ENCODE results near the gene CADM1.

Gene CADM1

DNA sequence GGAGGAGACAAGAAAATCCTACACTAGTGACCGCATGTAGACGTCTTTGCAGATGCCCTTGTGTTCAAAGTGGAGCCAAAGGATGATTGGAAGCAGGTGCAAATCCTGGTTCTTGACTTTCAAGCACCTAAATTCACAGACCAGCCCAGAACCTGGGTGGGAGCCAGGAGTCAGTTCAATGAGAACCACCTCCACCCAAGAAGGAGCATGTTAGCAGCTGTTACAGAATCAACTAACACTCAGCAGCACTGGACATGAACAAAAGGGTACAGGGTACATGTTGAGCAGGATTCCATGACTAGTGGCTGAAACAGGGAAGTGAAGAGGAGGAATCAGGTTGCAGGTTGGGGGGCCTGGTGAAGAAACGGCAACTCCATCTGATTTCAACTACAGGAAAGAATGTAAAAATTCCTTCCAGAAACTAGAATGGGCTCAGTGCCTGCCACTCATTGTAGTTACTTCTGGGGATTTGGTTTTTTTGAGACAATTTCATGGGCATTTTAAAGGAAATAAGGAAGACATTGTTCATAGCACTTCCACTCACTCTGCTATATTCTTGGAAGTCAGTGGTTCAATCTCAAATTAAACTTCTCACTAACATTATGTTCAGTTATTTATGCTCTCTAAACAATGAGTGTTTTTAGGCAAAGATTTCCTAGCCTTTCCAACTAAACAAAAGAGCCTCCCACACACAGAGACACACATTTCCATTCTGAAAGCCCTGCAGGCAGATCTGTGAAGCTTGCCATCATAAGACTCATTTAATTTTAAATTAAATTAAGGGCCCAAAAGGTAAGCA, 173.3 kb downstream of the CADM1 start:
- H3K27me3 ChIP-seq (ENCODE audit: insufficient read depth, low read length, poor library complexity) = peaks cover 4% of the 10 kb centered on the region
- H4K20me1 ChIP-seq (ENCODE audit: insufficient read depth, low read length) = no peaks in the 10 kb centered on the region
- no peak for TF ChIP-seq EZH2 (IDR thresholded peaks at IDR 0.05; ENCODE audit: borderline replicate concordance, low read depth, low read length, severe bottlenecking)
- TF ChIP-seq, protein P1, sequence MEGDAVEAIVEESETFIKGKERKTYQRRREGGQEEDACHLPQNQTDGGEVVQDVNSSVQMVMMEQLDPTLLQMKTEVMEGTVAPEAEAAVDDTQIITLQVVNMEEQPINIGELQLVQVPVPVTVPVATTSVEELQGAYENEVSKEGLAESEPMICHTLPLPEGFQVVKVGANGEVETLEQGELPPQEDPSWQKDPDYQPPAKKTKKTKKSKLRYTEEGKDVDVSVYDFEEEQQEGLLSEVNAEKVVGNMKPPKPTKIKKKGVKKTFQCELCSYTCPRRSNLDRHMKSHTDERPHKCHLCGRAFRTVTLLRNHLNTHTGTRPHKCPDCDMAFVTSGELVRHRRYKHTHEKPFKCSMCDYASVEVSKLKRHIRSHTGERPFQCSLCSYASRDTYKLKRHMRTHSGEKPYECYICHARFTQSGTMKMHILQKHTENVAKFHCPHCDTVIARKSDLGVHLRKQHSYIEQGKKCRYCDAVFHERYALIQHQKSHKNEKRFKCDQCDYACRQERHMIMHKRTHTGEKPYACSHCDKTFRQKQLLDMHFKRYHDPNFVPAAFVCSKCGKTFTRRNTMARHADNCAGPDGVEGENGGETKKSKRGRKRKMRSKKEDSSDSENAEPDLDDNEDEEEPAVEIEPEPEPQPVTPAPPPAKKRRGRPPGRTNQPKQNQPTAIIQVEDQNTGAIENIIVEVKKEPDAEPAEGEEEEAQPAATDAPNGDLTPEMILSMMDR (IDR thresholded peaks at IDR 0.05; ENCODE audit: borderline replicate concordance, extremely low read depth, low read length, poor library complexity, severe bottlenecking) = no peak
- no peak overlapping the region for H3K4me2 ChIP-seq (ENCODE audit: insufficient read depth, low read length)
- no peak for DNase-seq
- H3K9me3 ChIP-seq (ENCODE audit: insufficient read depth, low read length, severe bottlenecking) = no peaks in the 10 kb centered on the region
- no peak overlapping the region for H3K27ac ChIP-seq (ENCODE audit: low read length)
- H3K4me3 ChIP-seq (ENCODE audit: low read depth in 1 of 2, low read length in 2 of 2) = no peak overlapping the region
- no peak overlapping the region for H2AFZ ChIP-seq (ENCODE audit: low read depth, low read length)
- H3K79me2 ChIP-seq (ENCODE audit: insufficient read depth, low read length) = no peaks in the 10 kb centered on the region
- H3K9ac ChIP-seq (ENCODE audit: low read depth, low read length) = no peak overlapping the region
- H3K36me3 ChIP-seq (ENCODE audit: insufficient read depth, low read length) = no peaks in the 10 kb centered on the region
- ATAC-seq (ENCODE audit: insufficient read depth, low read depth) = no peak
- no peaks in the 10 kb centered on the region for H3K4me1 ChIP-seq (ENCODE audit: insufficient read depth, low read length)

DNA sequence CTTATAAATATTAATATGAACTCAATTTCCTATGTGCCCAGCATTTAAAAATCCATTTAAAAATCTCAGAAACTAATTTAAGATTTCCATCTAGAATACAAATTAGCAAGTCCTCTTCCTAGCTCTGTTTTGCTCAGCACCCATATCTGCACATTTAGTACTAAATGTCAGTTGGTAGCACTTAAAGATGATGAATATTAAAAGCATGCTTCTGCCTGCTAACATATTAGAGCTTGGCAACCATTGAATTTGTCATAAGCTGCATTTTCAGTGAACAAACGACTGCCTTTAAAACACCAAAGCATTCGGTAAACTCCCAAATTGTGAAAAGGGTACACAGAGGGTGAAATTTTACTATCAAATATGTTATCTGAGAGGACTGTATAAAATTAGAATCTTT, 177.7 kb downstream of the CADM1 start:
- H3K27me3 ChIP-seq (ENCODE audit: insufficient read depth, low read length, poor library complexity) = no peaks in the 10 kb centered on the region
- no peaks in the 10 kb centered on the region for H3K9me3 ChIP-seq (ENCODE audit: insufficient read depth, low read length, severe bottlenecking)
- no peak overlapping the region for H3K4me2 ChIP-seq (ENCODE audit: insufficient read depth, low read length)
- H3K4me1 ChIP-seq (ENCODE audit: insufficient read depth, low read length) = no peaks in the 10 kb centered on the region
- H4K20me1 ChIP-seq (ENCODE audit: insufficient read depth, low read length) = no peaks in the 10 kb centered on the region
- H3K9ac ChIP-seq (ENCODE audit: low read depth, low read length) = no peak overlapping the region
- H3K4me3 ChIP-seq (ENCODE audit: low read depth in 1 of 2, low read length in 2 of 2) = no peak overlapping the region
- no peak overlapping the region for H3K27ac ChIP-seq (ENCODE audit: low read length)
- ATAC-seq (ENCODE audit: insufficient read depth, low read depth) (no peak), DNase-seq (no peak)
- H3K36me3 ChIP-seq (ENCODE audit: insufficient read depth, low read length) = no peaks in the 10 kb centered on the region
- H3K79me2 ChIP-seq (ENCODE audit: insufficient read depth, low read length) = no peaks in the 10 kb centered on the region
- TF ChIP-seq, protein P1 (IDR thresholded peaks at IDR 0.05; ENCODE audit: borderline replicate concordance, extremely low read depth, low read length, poor library complexity, severe bottlenecking) = no peak
- TF ChIP-seq EZH2 (IDR thresholded peaks at IDR 0.05; ENCODE audit: borderline replicate concordance, low read depth, low read length, severe bottlenecking) = no peak
- H2AFZ ChIP-seq (ENCODE audit: low read depth, low read length) = no peak overlapping the region

DNA sequence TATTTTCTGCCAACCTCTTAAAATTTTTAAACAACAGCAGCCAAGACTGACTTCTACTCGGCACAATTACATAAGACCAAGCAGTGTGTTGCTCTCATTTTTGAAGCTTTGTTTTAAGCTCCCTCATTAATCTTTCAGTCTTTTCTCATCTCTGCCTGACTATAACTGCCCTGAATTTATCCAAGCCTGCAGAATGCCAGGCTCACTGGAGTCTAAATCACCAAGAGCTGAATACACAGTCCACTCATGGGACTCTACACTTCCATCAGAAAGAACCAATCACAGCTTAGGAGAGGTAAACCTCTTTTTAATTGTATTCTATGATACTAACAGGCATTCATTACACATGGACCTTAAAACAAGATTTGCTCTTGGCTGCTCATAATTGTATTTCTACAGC, 178.7 kb downstream of the CADM1 start:
- Histone ChIP-seq H3K27ac (ENCODE audit: low read length) (no peak overlapping the region), H3K9me3 (ENCODE audit: insufficient read depth, low read length, severe bottlenecking) (no peaks in the 10 kb centered on the region), H2AFZ (ENCODE audit: low read depth, low read length) (no peak overlapping the region), H3K27me3 (ENCODE audit: insufficient read depth, low read length, poor library complexity) (no peaks in the 10 kb centered on the region), H3K9ac (ENCODE audit: low read depth, low read length) (no peak overlapping the region), H3K4me3 (ENCODE audit: low read depth in 1 of 2, low read length in 2 of 2) (no peak overlapping the region), H3K36me3 (ENCODE audit: insufficient read depth, low read length) (no peaks in the 10 kb centered on the region), H4K20me1 (ENCODE audit: insufficient read depth, low read length) (no peaks in the 10 kb centered on the region), H3K4me1 (ENCODE audit: insufficient read depth, low read length) (no peaks in the 10 kb centered on the region), H3K4me2 (ENCODE audit: insufficient read depth, low read length) (no peak overlapping the region), H3K79me2 (ENCODE audit: insufficient read depth, low read length) (no peaks in the 10 kb centered on the region)
- DNase-seq (no peak), ATAC-seq (ENCODE audit: insufficient read depth, low read depth) (no peak)
- no peak for TF ChIP-seq EZH2 (IDR thresholded peaks at IDR 0.05; ENCODE audit: borderline replicate concordance, low read depth, low read length, severe bottlenecking)
- TF ChIP-seq, protein P1 (IDR thresholded peaks at IDR 0.05; ENCODE audit: borderline replicate concordance, extremely low read depth, low read length, poor library complexity, severe bottlenecking) = no peak

Measured in DND-41 (cell line).